Spleen (tissue), 11 donors: ENCODE data around the gene GAL3ST1. TPM values are rescaled to one million over a fixed set of nuclear protein-coding genes. Genes with fewer than 3 reads are reported as not detected.

Experiments
- DNase-seq: peaks from one replicate; pipeline ENCODE4 v3.0.0-alpha.2; 2020
- H3K27ac ChIP-seq, 8 donors: fragments of 200-600 bp; sonication (generic) in 7 of 8; 1 replicate in 4 of 8; 2 replicates in 4 of 8; pipeline versions ENCODE4 v1.5.0 to v1.8.0; 2016 to 2021; ENCODE audit warnings: inconsistent platforms in 4 of 8, mild to moderate bottlenecking in 4 of 8, moderate library complexity in 1 of 8
- H3K27me3 ChIP-seq, 7 donors: fragments of 200-600 bp; sonication (generic) in 6 of 7; replicated peaks in 1 of 7; 1 replicate in 4 of 7; 2 replicates in 3 of 7; pipeline versions ENCODE4 v1.5.0 to v1.8.0; 2016 to 2021; ENCODE audit warnings: inconsistent platforms in 3 of 7, mild to moderate bottlenecking in 1 of 7
- H3K36me3 ChIP-seq, 6 donors: fragments of 200-600 bp; sonication (generic) in 5 of 6; 1 replicate in 4 of 6; 2 replicates in 2 of 6; pipeline versions ENCODE4 v1.5.0 to v1.8.0; 2016 to 2021; ENCODE audit warnings: inconsistent platforms in 2 of 6
- H3K4me1 ChIP-seq, 6 donors: fragments of 200-600 bp; sonication (generic) in 5 of 6; 1 replicate in 3 of 6; 2 replicates in 3 of 6; pipeline versions ENCODE4 v1.5.0 to v1.8.0; 2016 to 2021; ENCODE audit warnings: inconsistent platforms in 3 of 6
- H3K4me3 ChIP-seq, 8 donors: fragments of 200-600 bp; sonication (generic) in 7 of 8; 1 replicate in 4 of 8; 2 replicates in 4 of 8; pipeline versions ENCODE4 v1.5.0 to v1.8.0; 2016 to 2021; ENCODE audit warnings: inconsistent platforms in 4 of 8, mild to moderate bottlenecking in 4 of 8, moderate library complexity in 2 of 8
- H3K9me3 ChIP-seq, 8 donors: fragments of 200-600 bp; sonication (generic) in 7 of 8; 1 replicate in 4 of 8; 2 replicates in 4 of 8; pipeline versions ENCODE4 v1.5.0 to v1.8.0; 2016 to 2021; ENCODE audit warnings: inconsistent platforms in 4 of 8
- CTCF ChIP-seq, 11 experiments: fragments of 200-600 bp in 7 of 11; fragments of 450-650 bp in 4 of 11; sonication (generic) in 4 of 11; IDR thresholded peaks in 8 of 11; conservative IDR thresholded peaks in 3 of 11; 1 replicate in 7 of 11; 2 replicates in 4 of 11; pipeline versions ENCODE4 v1.4.0 to v1.8.0; 2016 to 2021; ENCODE audit warnings: antibody characterized with exemption in 11 of 11, inconsistent platforms in 4 of 11, mild to moderate bottlenecking in 1 of 11
- POLR2A ChIP-seq, 3 donors: fragments of 450-650 bp; IDR thresholded peaks; one replicate each; pipeline ENCODE4 v1.5.1; 2017; ENCODE audit warnings: antibody characterized with exemption in 3 of 3, mild to moderate bottlenecking in 1 of 3
- POLR2AphosphoS5 ChIP-seq, 3 donors: sonication (generic); formaldehyde crosslinking; IDR thresholded peaks; one replicate each; pipeline ENCODE4 v1.5.1; 2017; ENCODE audit warnings: antibody characterized with exemption in 3 of 3
- WGBS, 5 donors: extraction: QIAGEN DNeasy Blood & Tissue Kit in 3 of 5; methylation state at CpG; one replicate each; pipeline versions ENCODE4 v1.1.5 to v1.1.7; 2013 to 2018; 5-methylcytosine and 5-hydroxymethylcytosine counted together
- intact Hi-C: fragments of 100-400 bp; cut with DNase I; formaldehyde crosslinking; loops from one replicate; pipeline ENCODE4 v1.15.0; 2023; ENCODE audit warnings: low total_unique reads
- polyA plus RNA-seq, 3 donors: library from polyadenylated mRNA; stranded (reverse); fragments of 200-250 nt; gene quantifications; one replicate each; pipeline ENCODE4 v1.2.1, GENCODE V29; 2013
- total RNA-seq, 7 donors: library from RNA; depleted of rRNA in 3 of 7; stranded (reverse); fragments of >200 nt in 3 of 7; fragmentation: NEBNext Ultra II Directional in 4 of 7; extraction: Animal tissue kit (Norgen Biotek cat#: 25700) in 4 of 7; gene quantifications; one replicate each; pipeline versions ENCODE4 v1.1.0 to v1.2.1, GENCODE V29; 2016 to 2021
- donor health status: healthy with polysubstance abuse.
- donor health status: DM: no; HTN: no; CAD: no; lungs with moderate emphysema.
- donor health status: DM: no; HTN: no; CAD: no.
- donor health status: Bipolar disorder and iron deficiency.
- donor health status: healthy.
- donor health status: DM: no; HTN: no; CAD: no.
- donor health status: DM: yes; HTN: yes; CAD: no.

GAL3ST1 gene
- total and polyA plus RNA-seq, 10 donors, result 0.15 to 2.1 (median 0.51) TPM; not detected in 5

GRCh38 chr22:30591588-30592359, 17.3 kb upstream of the GAL3ST1 start, which contains the start of gene PES1:
TSS of gene PES1 (minus strand) at chr22:30591910. CDS start at chr22:30591833, 77 bp downstream.
- H3K27me3 ChIP-seq, result peaks cover 0 to 5% (median 0%) of the 10 kb centered on the region in 7 donors
- H3K36me3 ChIP-seq, result peaks cover 3 to 30% (median 28%) of the 10 kb centered on the region in 6 donors
- peaks cover 19 to 34% (median 25%) of the 10 kb centered on the region in 6 donors for H3K4me1 ChIP-seq
- 0 to 1% (median 0%) methylated on average over 43 to 49 of the region's 49 CpGs for WGBS, 5 donors
- peak; percentile 87 to 88 (median 88) for TF ChIP-seq POLR2AphosphoS5 (IDR thresholded peaks at IDR 0.05)
- peak in 1 of 11 experiments; percentile 18 for TF ChIP-seq CTCF (IDR thresholded peaks at IDR 0.05 in 8 of 11, conservative IDR thresholded peaks at IDR 0.05 in 3 of 11)
- no peak for TF ChIP-seq POLR2A (IDR thresholded peaks at IDR 0.05)
- peak within 1 kb of the TSS; percentile 55 to 91 (median 87) for H3K27ac ChIP-seq
- peak within 1 kb of the TSS; percentile 77 to 99 (median 93) for H3K4me3 ChIP-seq
- intact Hi-C loops, result no loop called here
- H3K9me3 ChIP-seq, result no peaks in the 10 kb centered on the region
- peak; percentile 97 for DNase-seq

DNA sequence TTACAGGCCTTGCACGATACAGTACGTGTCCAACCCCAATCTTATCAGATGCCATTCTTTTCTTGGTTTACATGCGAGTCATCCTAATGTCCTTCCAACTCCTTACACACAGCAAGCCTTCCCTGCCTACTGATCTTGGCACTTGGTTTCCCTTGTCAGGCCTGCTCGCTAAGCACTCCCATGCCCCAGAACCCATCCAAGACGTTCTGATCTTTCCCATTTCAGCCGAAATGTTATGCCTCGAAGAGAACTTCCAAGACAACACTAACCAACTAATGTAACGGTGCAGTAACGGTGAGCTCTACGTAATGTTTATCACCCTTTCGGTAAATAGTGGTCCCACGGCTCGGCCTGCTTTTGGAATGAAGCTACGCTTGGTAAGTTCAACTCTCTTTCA, 16.7 kb upstream of the GAL3ST1 start:
- intact Hi-C loops, result no loop called here
- H3K36me3 ChIP-seq, result peaks cover 7 to 36% (median 34%) of the 10 kb centered on the region in 6 donors
- peaks cover 0 to 5% (median 0%) of the 10 kb centered on the region in 7 donors for H3K27me3 ChIP-seq
- H3K9me3 ChIP-seq, result no peaks in the 10 kb centered on the region
- peak overlapping the region in 7 of 8 donors; percentile 58 to 91 (median 89) for H3K27ac ChIP-seq
- WGBS, 5 donors, result 5 to 9% (median 6%) methylated on average over 14 of the region's 14 CpGs
- peaks cover 19 to 34% (median 25%) of the 10 kb centered on the region in 6 donors for H3K4me1 ChIP-seq
- H3K4me3 ChIP-seq, result peak overlapping the region; percentile 77 to 99 (median 93)
- no peak for DNase-seq
- TF ChIP-seq POLR2AphosphoS5 (IDR thresholded peaks at IDR 0.05), result no peak
- TF ChIP-seq POLR2A (IDR thresholded peaks at IDR 0.05), result no peak
- TF ChIP-seq CTCF (IDR thresholded peaks at IDR 0.05 in 8 of 11, conservative IDR thresholded peaks at IDR 0.05 in 3 of 11), result no peak

DNA sequence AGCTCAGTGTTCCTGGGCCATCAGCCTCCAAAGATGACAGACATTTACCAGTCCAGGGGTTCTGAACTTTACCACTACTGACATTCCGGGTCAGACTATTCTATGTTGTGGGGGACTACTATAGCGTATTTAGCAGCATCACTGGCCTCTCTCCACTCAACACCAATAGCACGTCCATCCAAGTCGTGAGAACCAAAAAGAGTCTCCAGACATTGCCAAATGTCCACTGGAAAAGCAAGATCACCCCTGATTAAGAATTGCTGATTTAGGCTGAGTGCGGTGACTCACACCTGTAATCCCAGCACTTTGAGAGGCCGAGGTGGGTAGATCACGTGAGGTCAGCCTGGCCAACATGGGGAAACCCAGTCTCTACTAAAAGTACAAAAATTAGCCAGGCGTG, 11.9 kb upstream of the GAL3ST1 start:
- Histone ChIP-seq H3K36me3 (peaks cover 17 to 84% (median 82%) of the 10 kb centered on the region in 6 donors), H3K9me3 (no peaks in the 10 kb centered on the region), H3K27ac (no peak overlapping the region), H3K27me3 (no peaks in the 10 kb centered on the region), H3K4me3 (no peak overlapping the region), H3K4me1 (peaks cover 14 to 26% (median 18%) of the 10 kb centered on the region in 6 donors)
- TF ChIP-seq POLR2A (IDR thresholded peaks at IDR 0.05), result no peak
- no peak for TF ChIP-seq POLR2AphosphoS5 (IDR thresholded peaks at IDR 0.05)
- no peak for TF ChIP-seq CTCF (IDR thresholded peaks at IDR 0.05 in 8 of 11, conservative IDR thresholded peaks at IDR 0.05 in 3 of 11)
- WGBS, 5 donors, result 93 to 99% (median 95%) methylated on average over 8 of the region's 8 CpGs
- intact Hi-C loops, result no loop called here
- no peak for DNase-seq

GRCh38 chr22:30584441-30584840, 10.0 kb upstream of the GAL3ST1 start:
- intact Hi-C loops, result no loop called here
- Histone ChIP-seq H3K27me3 (no peaks in the 10 kb centered on the region), H3K36me3 (peaks cover 22 to 100% (median 100%) of the 10 kb centered on the region in 6 donors), H3K27ac (no peak overlapping the region), H3K9me3 (no peaks in the 10 kb centered on the region), H3K4me3 (no peak overlapping the region), H3K4me1 (peaks cover 0 to 8% (median 0%) of the 10 kb centered on the region in 6 donors)
- WGBS, 5 donors, result 91 to 97% (median 92%) methylated on average over 15 of the region's 15 CpGs
- TF ChIP-seq POLR2AphosphoS5 (IDR thresholded peaks at IDR 0.05) (peak in 1 of 3 donors; percentile 57), POLR2A (IDR thresholded peaks at IDR 0.05) (no peak)
- no peak for DNase-seq
